Liver (tissue), 10 donors: Measurements from ENCODE around the gene CARM1. TPM values are rescaled to one million over a fixed set of nuclear protein-coding genes. Genes with fewer than 3 reads are reported as not detected.

Experiments
- DNase-seq: peaks from one replicate; pipeline ENCODE4 v3.0.0-alpha.2; 2017; ENCODE audit warnings: low spot score
- H3K27ac ChIP-seq, 2 donors: one replicate each; pipeline ENCODE4 v1.7.0; 2013; ENCODE audit warnings: inconsistent platforms in 2 of 2, low read length in 2 of 2, control low read depth in 1 of 2, low read depth in 1 of 2, mild to moderate bottlenecking in 1 of 2
- H3K27me3 ChIP-seq, 4 donors: one replicate each; pipeline versions ENCODE4 v1.6.1 to v1.7.0; 2013; ENCODE audit warnings: low read length in 3 of 4, inconsistent platforms in 1 of 4, mild to moderate bottlenecking in 1 of 4, moderate library complexity in 1 of 4; ENCODE audit not compliant: control insufficient read depth in 4 of 4, insufficient read depth in 4 of 4
- H3K36me3 ChIP-seq, 4 donors: one replicate each; pipeline versions ENCODE4 v1.6.1 to v1.7.0; 2013; ENCODE audit warnings: low read length in 3 of 4, mild to moderate bottlenecking in 3 of 4, low read depth in 1 of 4, moderate library complexity in 1 of 4; ENCODE audit not compliant: control insufficient read depth in 4 of 4, insufficient read depth in 3 of 4
- H3K4me1 ChIP-seq, 4 donors: one replicate each; pipeline versions ENCODE4 v1.6.1 to v1.7.0; 2013; ENCODE audit warnings: low read length in 3 of 4, mild to moderate bottlenecking in 3 of 4, moderate library complexity in 1 of 4; ENCODE audit not compliant: control insufficient read depth in 4 of 4, insufficient read depth in 4 of 4
- H3K4me3 ChIP-seq, 3 donors: one replicate each; pipeline versions ENCODE4 v1.6.1 to v1.7.0; 2013; ENCODE audit warnings: low read length in 3 of 3, control low read depth in 1 of 3, low read depth in 1 of 3, mild to moderate bottlenecking in 1 of 3
- H3K9ac ChIP-seq, 2 donors: one replicate each; pipeline ENCODE4 v1.7.0; 2013; ENCODE audit warnings: low read length in 2 of 2, mild to moderate bottlenecking in 2 of 2, moderate library complexity in 2 of 2, control low read depth in 1 of 2, low read depth in 1 of 2
- H3K9me3 ChIP-seq, 4 donors: one replicate each; pipeline versions ENCODE4 v1.6.1 to v1.7.0; 2013; ENCODE audit warnings: low read length in 3 of 4; ENCODE audit not compliant: control insufficient read depth in 4 of 4
- ATF3 ChIP-seq: IDR thresholded peaks from 2 replicates; pipeline ENCODE4 v1.6.1; 2016; ENCODE audit warnings: antibody characterized with exemption
- CTCF ChIP-seq: fragments of 150-350 bp; IDR thresholded peaks from 2 replicates; pipeline ENCODE4 v1.5.1; 2017; ENCODE audit warnings: improper control_type of control experiment, low read depth, low read length; ENCODE audit not compliant: missing input control
- EGR1 ChIP-seq, 2 donors: IDR thresholded peaks; 2 replicates each; pipeline ENCODE4 v1.6.1; 2016 to 2018; ENCODE audit warnings: antibody characterized with exemption in 2 of 2, low read depth in 2 of 2
- FOXA1 ChIP-seq: IDR thresholded peaks from 2 replicates; pipeline ENCODE4 v1.6.1; 2016; ENCODE audit warnings: antibody characterized with exemption
- FOXA2 ChIP-seq: IDR thresholded peaks from 2 replicates; pipeline ENCODE4 v1.6.1; 2016; ENCODE audit warnings: antibody characterized with exemption
- GABPA ChIP-seq, 2 donors: IDR thresholded peaks in 1 of 2; conservative IDR thresholded peaks in 1 of 2; 2 replicates each; pipeline ENCODE4 v1.6.1; 2016; ENCODE audit warnings: antibody characterized with exemption in 2 of 2, mild to moderate bottlenecking in 1 of 2, moderate library complexity in 1 of 2
- HNF4A ChIP-seq, 2 donors: conservative IDR thresholded peaks; 2 replicates each; pipeline ENCODE4 v1.6.1; 2016; ENCODE audit warnings: antibody characterized with exemption in 2 of 2, mild to moderate bottlenecking in 2 of 2
- HNF4G ChIP-seq: IDR thresholded peaks from 2 replicates; pipeline ENCODE4 v1.6.1; 2016; ENCODE audit warnings: antibody characterized with exemption
- JUND ChIP-seq, 2 donors: IDR thresholded peaks; 2 replicates each; pipeline ENCODE4 v1.6.1; 2016; ENCODE audit warnings: antibody characterized with exemption in 2 of 2
- MAX ChIP-seq: IDR thresholded peaks from 2 replicates; pipeline ENCODE4 v1.6.1; 2016; ENCODE audit warnings: antibody characterized with exemption
- NR2F2 ChIP-seq: IDR thresholded peaks from 2 replicates; pipeline ENCODE4 v1.6.1; 2016; ENCODE audit warnings: antibody characterized with exemption
- RAD21 ChIP-seq, 2 donors: IDR thresholded peaks; 2 replicates each; pipeline ENCODE4 v1.6.1; 2016; ENCODE audit warnings: antibody characterized with exemption in 2 of 2, mild to moderate bottlenecking in 2 of 2
- REST ChIP-seq: IDR thresholded peaks from 2 replicates; pipeline ENCODE4 v1.6.1; 2016; ENCODE audit warnings: antibody characterized with exemption, mild to moderate bottlenecking
- RXRA ChIP-seq, 2 donors: IDR thresholded peaks; 2 replicates each; pipeline ENCODE4 v1.6.1; 2017 to 2018; ENCODE audit warnings: antibody characterized with exemption in 2 of 2, mild to moderate bottlenecking in 1 of 2
- SP1 ChIP-seq: IDR thresholded peaks from 2 replicates; pipeline ENCODE4 v1.6.1; 2018; ENCODE audit warnings: antibody characterized with exemption, mild to moderate bottlenecking
- TAF1 ChIP-seq: conservative IDR thresholded peaks from 2 replicates; pipeline ENCODE4 v1.6.1; 2016; ENCODE audit warnings: antibody characterized with exemption, mild to moderate bottlenecking
- YY1 ChIP-seq: IDR thresholded peaks from 2 replicates; pipeline ENCODE4 v1.6.1; 2016; ENCODE audit warnings: antibody characterized with exemption, mild to moderate bottlenecking
- ZBTB33 ChIP-seq: IDR thresholded peaks from 2 replicates; pipeline ENCODE4 v1.6.1; 2016; ENCODE audit warnings: antibody characterized with exemption
- WGBS: extraction: QIAGEN DNeasy Blood & Tissue Kit; methylation state at CpG from one replicate; pipeline ENCODE4 v1.1.7; 2013; 5-methylcytosine and 5-hydroxymethylcytosine counted together
- polyA plus RNA-seq, 2 donors: library from polyadenylated mRNA; stranded (reverse) in 1 of 2; unstranded in 1 of 2; fragments of 200-250 nt in 1 of 2; fragments of >200 nt in 1 of 2; fragmentation: Nextera tagmentation in 1 of 2; extraction: Ambion mirVana in 1 of 2; gene quantifications; one replicate each; pipeline versions ENCODE4 v1.2.1 to v1.2.3, GENCODE V29; 2013 to 2015
- small RNA-seq: library from RNA; depleted of rRNA; stranded (forward); fragments of <200 nt; gene quantifications from one replicate; pipeline ENCODE3, GENCODE V24; 2014
- total RNA-seq, 2 donors: library from RNA; depleted of rRNA; stranded (reverse); fragments of >200 nt; gene quantifications; one replicate each; pipeline ENCODE4 v1.2.3, GENCODE V29; 2014
- donor health status: healthy.
- donor health status: healthy.
- donor health status: healthy.
- donor health status: healthy.
- donor health status: healthy.

CARM1 gene
- total and polyA plus RNA-seq, 4 donors = 5.1 to 18.3 (median 15.1) TPM

- Histone ChIP-seq H3K27ac (no peak overlapping the region), H3K4me1 (peaks cover 0 to 5% (median 2%) of the 10 kb centered on the region in 4 donors), H3K36me3 (no peaks in the 10 kb centered on the region), H3K9me3 (no peaks in the 10 kb centered on the region), H3K4me3 (no peak overlapping the region), H3K9ac (no peak overlapping the region), H3K27me3 (no peaks in the 10 kb centered on the region)
- WGBS = 96% methylated on average over 8 of the region's 8 CpGs
- TF ChIP-seq FOXA2 (no peak), RXRA (IDR thresholded peaks at IDR 0.05) (no peak), YY1 (no peak), ZBTB33 (no peak), ATF3 (no peak), RAD21 (IDR thresholded peaks at IDR 0.05) (no peak), NR2F2 (no peak), EGR1 (IDR thresholded peaks at IDR 0.05; ENCODE audit: low read depth in 2 of 2) (no peak), SP1 (no peak), FOXA1 (no peak), HNF4G (no peak), GABPA (IDR thresholded peaks at IDR 0.05 in 1 of 2, conservative IDR thresholded peaks at IDR 0.05 in 1 of 2) (no peak), JUND (IDR thresholded peaks at IDR 0.05) (no peak), REST (no peak), MAX (no peak), HNF4A (conservative IDR thresholded peaks at IDR 0.05) (no peak), TAF1 (no peak), CTCF (no peak)
- DNase-seq = no peak
Observed at GRCh38 chr19:10971107-10971726, 99.9 kb downstream of the CARM1 start.

Small RNA genes lying within 50 kb of the gene (small RNA-seq; reads per million reads assigned to genes)
- not detected for gene MIR6793

Other genes with a start within 250 kb of the CARM1 start
- gene SLC44A2, start 246.0 kb upstream of the CARM1 start, total RNA-seq = 10 to 100 TPM; 13.0 to 21.6 TPM
- gene SLC44A2, start 246.0 kb upstream of the CARM1 start, polyA plus RNA-seq = 10 to 100 TPM; 12.0 to 13.9 TPM
- gene ILF3, start 217.2 kb upstream of the CARM1 start, total RNA-seq = 10 to 100 TPM; 53.8 to 85.1 TPM
- gene ILF3, start 217.2 kb upstream of the CARM1 start, polyA plus RNA-seq = 10 to 100 TPM; 31.7 to 32.0 TPM
- gene QTRT1, start 170.1 kb upstream of the CARM1 start, total RNA-seq = 10 to 100 TPM; 13.2 to 28.3 TPM
- gene QTRT1, start 170.1 kb upstream of the CARM1 start, polyA plus RNA-seq = 10 to 100 TPM; 17.1 to 38.1 TPM
- gene DNM2, start 153.5 kb upstream of the CARM1 start, total RNA-seq = 10 to 100 TPM; 79.5 to 95.1 TPM
- 10 to 100 TPM; 23.1 to 38.6 TPM for gene DNM2, start 153.5 kb upstream of the CARM1 start, polyA plus RNA-seq
- gene TMED1, start 35.3 kb upstream of the CARM1 start, total RNA-seq = 10 to 100 TPM; 17.8 to 24.7 TPM
- gene TMED1, start 35.3 kb upstream of the CARM1 start, polyA plus RNA-seq = 10 to 100 TPM; 28.4 to 34.7 TPM
- 1 to 10 TPM; 1.8 to 3.9 TPM for gene C19orf38, start 23.1 kb upstream of the CARM1 start, total RNA-seq
- gene C19orf38, start 23.1 kb upstream of the CARM1 start, polyA plus RNA-seq = 1 to 10 TPM in 1 of 2 donors, under 1 TPM in 1; 0.97 to 1.1 TPM
- 10 to 100 TPM; 34.7 to 37.4 TPM for gene YIPF2, start 57.1 kb downstream of the CARM1 start, total RNA-seq
- gene YIPF2, start 57.1 kb downstream of the CARM1 start, polyA plus RNA-seq = 10 to 100 TPM; 13.2 to 36.9 TPM
- gene TIMM29, start 57.3 kb downstream of the CARM1 start, total RNA-seq = 10 to 100 TPM; 18.8 to 25.2 TPM
- gene TIMM29, start 57.3 kb downstream of the CARM1 start, polyA plus RNA-seq = 10 to 100 TPM in 1 of 2 donors, 1 to 10 TPM in 1; 9.4 to 10.4 TPM
- gene SMARCA4, start 89.5 kb downstream of the CARM1 start, total RNA-seq = 10 to 100 TPM; 28.9 to 35.4 TPM
- 10 to 100 TPM; 15.9 to 16.0 TPM for gene SMARCA4, start 89.5 kb downstream of the CARM1 start, polyA plus RNA-seq
- gene LDLR, start 217.9 kb downstream of the CARM1 start, total RNA-seq = 100 to 1,000 TPM in 1 of 2 donors, 10 to 100 TPM in 1; 99.5 to 141 TPM
- 10 to 100 TPM; 17.3 to 28.4 TPM for gene LDLR, start 217.9 kb downstream of the CARM1 start, polyA plus RNA-seq